ENCODE results near the gene DCHS2. TPM values are rescaled to one million over a fixed set of nuclear protein-coding genes. Genes with fewer than 3 reads are reported as not detected.

Gene DCHS2
- total and polyA plus RNA-seq, 2 experiments from 2014 or later, result 0.21 to 7.6 TPM

- Histone ChIP-seq H3F3A (replicated peaks; ENCODE audit: low read depth) (no peaks in the 10 kb centered on the region), H3K4me2 (no peak overlapping the region), H3K4me1 (ENCODE audit: insufficient read depth) (no peaks in the 10 kb centered on the region), H3K9me2 (ENCODE audit: insufficient read depth) (no peaks in the 10 kb centered on the region), H3K27me3 (ENCODE audit: insufficient read depth) (no peaks in the 10 kb centered on the region), H3K27ac (ENCODE audit: low read depth) (no peak overlapping the region), H2AFZ (no peak overlapping the region), H3K36me3 (ENCODE audit: insufficient read depth) (no peaks in the 10 kb centered on the region), H3K79me2 (replicated peaks; ENCODE audit: insufficient read depth) (no peaks in the 10 kb centered on the region), H3K4me3 (no peak overlapping the region), H4K20me1 (replicated peaks; ENCODE audit: insufficient read depth) (no peaks in the 10 kb centered on the region)
- Mint-ChIP-seq H3K36me3 (ENCODE audit: low read depth) (no peaks in the 10 kb centered on the region), H3K9me3 (no peaks in the 10 kb centered on the region), H3K4me1 (peaks cover 5% of the 10 kb centered on the region; the same call in 1 of the 3 replicates), H3K27ac (no peak overlapping the region), H3K4me3 (no peak overlapping the region), H3K27me3 (ENCODE audit: insufficient read depth, low read depth, poor library complexity) (no peaks in the 10 kb centered on the region)
- ATAC-seq (no peak), DNase-seq (ENCODE audit: low spot score) (no peak)
- TF ChIP-seq JUNB (IDR thresholded peaks at IDR 0.05; ENCODE audit: unreplicated experiment) (no peak), ZNF331 (CRISPR knock-in tag; IDR thresholded peaks at IDR 0.05; ENCODE audit: low read depth) (no peak), CREB1 (CRISPR knock-in tag; IDR thresholded peaks at IDR 0.05; ENCODE audit: low read depth) (no peak), ZNF114 (CRISPR knock-in tag; IDR thresholded peaks at IDR 0.05) (no peak), EZH2phosphoT487 (IDR thresholded peaks at IDR 0.05; ENCODE audit: unreplicated experiment) (no peak), CTCF (conservative IDR thresholded peaks at IDR 0.05; ENCODE audit: low read depth in 2 of 2) (no peak), ETS1 (IDR thresholded peaks at IDR 0.05) (no peak), STAT1 (IDR thresholded peaks at IDR 0.05; ENCODE audit: unreplicated experiment) (no peak), EZH2 (IDR thresholded peaks at IDR 0.05; ENCODE audit: low read depth, unreplicated experiment) (no peak), NANOG (IDR thresholded peaks at IDR 0.05; ENCODE audit: borderline replicate concordance) (no peak), REST (IDR thresholded peaks at IDR 0.05; ENCODE audit: unreplicated experiment) (no peak)
Measured at GRCh38 chr4:154376486-154376885, 115.1 kb downstream of the DCHS2 start.

Data from GM23338 (cell line).